Right lobe of liver (tissue), 6 donors: ENCODE measurements around the gene TRIP6. TPM values are rescaled to one million over a fixed set of nuclear protein-coding genes. Genes with fewer than 3 reads are reported as not detected.

Experiments used
- ATAC-seq, 4 donors: fragments of 200-7000 bp; cut with Tn5 transposase; one replicate each; pipeline ENCODE4 v1.9.1; 2020; ENCODE audit warnings: mild to moderate bottlenecking in 4 of 4, moderate library complexity in 4 of 4
- DNase-seq, 3 donors: peaks; one replicate each; pipeline ENCODE4 v3.0.0-alpha.2; 2020
- H3K27ac ChIP-seq, 3 donors: fragments of 200-600 bp; one replicate each; pipeline ENCODE4 v1.8.0; 2022
- H3K27me3 ChIP-seq, 2 donors: fragments of 200-600 bp; one replicate each; pipeline ENCODE4 v1.8.0; 2022
- H3K36me3 ChIP-seq, 4 donors: fragments of 200-600 bp; sonication (generic) in 1 of 4; one replicate each; pipeline versions ENCODE4 v1.5.1 to v1.8.0; 2017 to 2022; ENCODE audit warnings: control low read depth in 1 of 4
- H3K4me1 ChIP-seq, 4 donors: fragments of 200-600 bp; sonication (generic) in 1 of 4; one replicate each; pipeline versions ENCODE4 v1.5.1 to v1.8.0; 2017 to 2022; ENCODE audit warnings: control low read depth in 1 of 4
- H3K4me3 ChIP-seq, 3 donors: fragments of 200-600 bp; one replicate each; pipeline ENCODE4 v1.8.0; 2022
- H3K9me3 ChIP-seq, 4 donors: fragments of 200-600 bp; sonication (generic) in 1 of 4; one replicate each; pipeline versions ENCODE4 v1.5.1 to v1.8.0; 2017 to 2022; ENCODE audit warnings: control low read depth in 1 of 4
- CTCF ChIP-seq, 4 donors: fragments of 200-600 bp in 3 of 4; fragments of 450-650 bp in 1 of 4; IDR thresholded peaks; one replicate each; pipeline versions ENCODE4 v1.5.1 to v1.8.0; 2016 to 2022; ENCODE audit warnings: antibody characterized with exemption in 4 of 4, mild to moderate bottlenecking in 2 of 4
- POLR2A ChIP-seq: fragments of 450-650 bp; IDR thresholded peaks from one replicate; pipeline ENCODE4 v1.6.1; 2017; ENCODE audit warnings: antibody characterized with exemption, mild to moderate bottlenecking
- WGBS: methylation state at CpG from one replicate; pipeline ENCODE4 v1.1.6; 2018; ENCODE audit warnings: low coverage, low lambda C conversion rate; ENCODE audit not compliant: insufficient coverage; ENCODE audit errors: missing lambda C conversion rate; 5-methylcytosine and 5-hydroxymethylcytosine counted together
- intact Hi-C, 2 donors: fragments of 100-400 bp; cut with DNase I; formaldehyde crosslinking; loops; one replicate each; pipeline versions ENCODE4 v1.11.2 to v1.14.1; 2022
- total RNA-seq, 6 experiments: library from RNA; depleted of rRNA in 2 of 6; stranded (reverse); fragments of >200 nt in 2 of 6; fragmentation: NEBNext Ultra II Directional in 3 of 6; extraction: Animal tissue kit (Norgen Biotek cat#: 25700) in 3 of 6; gene quantifications; one replicate each; pipeline versions ENCODE4 v1.1.0 to v1.2.4, GENCODE V29; 2016 to 2023
- donor health status: DM: no; HTN: yes; CAD: no.
- donor health status: DM: no; HTN: no; CAD: no.
- donor health status: DM: no; HTN: no; CAD: no.
- donor health status: DM: no; HTN: yes; CAD: no.
- donor health status: DM: no; HTN: yes; CAD: no.

The TRIP6 gene
- total RNA-seq, 6 experiments from 2014 or later, result 21.4 to 58.6 (median 43.2) TPM

GRCh38 chr7:100829150-100829716, 38.0 kb upstream of the TRIP6 start:
- H3K9me3 ChIP-seq, result no peaks in the 10 kb centered on the region
- H3K27me3 ChIP-seq, result no peaks in the 10 kb centered on the region
- H3K4me3 ChIP-seq, result no peak overlapping the region
- H3K4me1 ChIP-seq, result peaks cover 0 to 58% (median 19%) of the 10 kb centered on the region in 4 donors
- H3K36me3 ChIP-seq, result no peaks in the 10 kb centered on the region
- intact Hi-C loops, result no loop called here
- TF ChIP-seq CTCF (IDR thresholded peaks at IDR 0.05) (no peak), POLR2A (no peak)
- ATAC-seq, result peak; percentile 33 to 51 (median 42)
- H3K27ac ChIP-seq, result peak overlapping the region in 2 of 3 donors; percentile 26 to 76
- 20% methylated on average over 11 of the region's 20 CpGs for WGBS
- DNase-seq, result peak; percentile 79 to 92 (median 88)

GRCh38 chr7:100830396-100830795, 36.8 kb upstream of the TRIP6 start:
- DNase-seq (no peak), ATAC-seq (no peak)
- peak overlapping the region in 1 of 3 donors; percentile 76 for H3K27ac ChIP-seq
- H3K9me3 ChIP-seq, result no peaks in the 10 kb centered on the region
- 43% methylated on average over 3 of the region's 4 CpGs for WGBS
- H3K4me3 ChIP-seq, result no peak overlapping the region
- H3K27me3 ChIP-seq, result no peaks in the 10 kb centered on the region
- TF ChIP-seq POLR2A, result no peak
- TF ChIP-seq CTCF (IDR thresholded peaks at IDR 0.05), result no peak
- intact Hi-C loops, result no loop called here
- no peaks in the 10 kb centered on the region for H3K36me3 ChIP-seq
- peaks cover 0 to 57% (median 21%) of the 10 kb centered on the region in 4 donors for H3K4me1 ChIP-seq

GRCh38 chr7:100832281-100832633, 34.9 kb upstream of the TRIP6 start:
- DNase-seq (peak in 1 of 3 donors; percentile 24), ATAC-seq (no peak)
- H3K4me3 ChIP-seq, result no peak overlapping the region
- intact Hi-C loops, result no loop called here
- no peaks in the 10 kb centered on the region for H3K27me3 ChIP-seq
- H3K36me3 ChIP-seq, result no peaks in the 10 kb centered on the region
- no peaks in the 10 kb centered on the region for H3K9me3 ChIP-seq
- peak overlapping the region in 2 of 3 donors; percentile 83 to 86 for H3K27ac ChIP-seq
- TF ChIP-seq CTCF (IDR thresholded peaks at IDR 0.05), result no peak
- TF ChIP-seq POLR2A, result no peak
- WGBS, result 37% methylated on average over 4 of the region's 5 CpGs
- peaks cover 0 to 54% (median 21%) of the 10 kb centered on the region in 4 donors for H3K4me1 ChIP-seq

GRCh38 chr7:100835903-100836811, 31.0 kb upstream of the TRIP6 start:
- peak overlapping the region; percentile 43 to 72 (median 61) for H3K27ac ChIP-seq
- ATAC-seq (peak; percentile 2 to 53 (median 32)), DNase-seq (peak in 2 of 3 donors; percentile 66 to 69)
- no peaks in the 10 kb centered on the region for H3K27me3 ChIP-seq
- peaks cover 0 to 36% (median 12%) of the 10 kb centered on the region in 4 donors for H3K4me1 ChIP-seq
- H3K9me3 ChIP-seq, result no peaks in the 10 kb centered on the region
- H3K36me3 ChIP-seq, result no peaks in the 10 kb centered on the region
- 31% methylated on average over 6 of the region's 17 CpGs for WGBS
- intact Hi-C loops, result no loop called here
- H3K4me3 ChIP-seq, result no peak overlapping the region
- TF ChIP-seq CTCF (IDR thresholded peaks at IDR 0.05), result no peak
- no peak for TF ChIP-seq POLR2A
